ENCODE data around the gene SOX18. TPM values are rescaled to one million over a fixed set of nuclear protein-coding genes. Genes with fewer than 3 reads are reported as not detected.
A peak's percentile ranks its signal among the peaks of the same experiment; 100 is the strongest.

Gene SOX18
- total RNA-seq, 1 donor: not detected

DNA sequence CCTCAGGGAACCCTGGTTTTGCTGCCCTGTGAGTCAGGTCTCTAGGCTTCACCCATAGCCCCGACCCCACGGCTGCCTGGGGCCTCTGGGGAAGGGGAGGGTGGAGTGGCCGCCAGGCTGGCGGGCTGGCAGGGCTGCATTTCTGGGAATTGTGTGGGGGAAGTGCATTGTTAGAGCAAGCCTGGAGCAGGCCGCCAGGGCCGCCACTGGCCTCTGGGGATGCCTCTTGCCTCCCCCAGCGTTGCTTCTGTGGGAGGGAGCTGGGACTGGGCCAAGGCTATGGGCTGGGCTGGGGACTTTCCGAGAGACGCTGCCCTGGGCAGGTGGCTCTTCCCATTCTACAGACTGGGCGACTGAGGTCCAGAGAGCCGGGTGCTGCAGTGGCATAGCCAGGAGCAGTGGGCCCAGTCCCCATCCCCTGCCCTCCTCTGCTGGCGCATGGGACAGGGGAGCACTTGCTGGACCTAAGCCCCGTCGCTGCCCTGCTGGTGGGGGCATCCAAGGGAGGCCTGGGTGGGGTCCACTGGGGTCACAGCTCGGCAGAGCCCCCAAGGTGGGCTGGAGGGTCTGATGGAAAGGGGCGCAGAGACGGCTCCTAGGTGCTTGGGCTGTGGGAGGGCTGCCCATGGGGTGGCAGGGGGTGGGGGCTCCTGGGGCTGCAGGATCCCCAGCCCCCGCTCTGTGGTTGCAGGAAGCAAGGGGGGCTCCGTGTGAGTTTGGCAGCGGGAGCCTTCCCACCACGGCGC is 6.6 kb upstream of the SOX18 start:
- no peak for DNase-seq (ENCODE audit: low read depth)
- TF ChIP-seq, protein P1, sequence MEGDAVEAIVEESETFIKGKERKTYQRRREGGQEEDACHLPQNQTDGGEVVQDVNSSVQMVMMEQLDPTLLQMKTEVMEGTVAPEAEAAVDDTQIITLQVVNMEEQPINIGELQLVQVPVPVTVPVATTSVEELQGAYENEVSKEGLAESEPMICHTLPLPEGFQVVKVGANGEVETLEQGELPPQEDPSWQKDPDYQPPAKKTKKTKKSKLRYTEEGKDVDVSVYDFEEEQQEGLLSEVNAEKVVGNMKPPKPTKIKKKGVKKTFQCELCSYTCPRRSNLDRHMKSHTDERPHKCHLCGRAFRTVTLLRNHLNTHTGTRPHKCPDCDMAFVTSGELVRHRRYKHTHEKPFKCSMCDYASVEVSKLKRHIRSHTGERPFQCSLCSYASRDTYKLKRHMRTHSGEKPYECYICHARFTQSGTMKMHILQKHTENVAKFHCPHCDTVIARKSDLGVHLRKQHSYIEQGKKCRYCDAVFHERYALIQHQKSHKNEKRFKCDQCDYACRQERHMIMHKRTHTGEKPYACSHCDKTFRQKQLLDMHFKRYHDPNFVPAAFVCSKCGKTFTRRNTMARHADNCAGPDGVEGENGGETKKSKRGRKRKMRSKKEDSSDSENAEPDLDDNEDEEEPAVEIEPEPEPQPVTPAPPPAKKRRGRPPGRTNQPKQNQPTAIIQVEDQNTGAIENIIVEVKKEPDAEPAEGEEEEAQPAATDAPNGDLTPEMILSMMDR (IDR thresholded peaks at IDR 0.05; ENCODE audit: insufficient read depth, low read depth, low read length): no peak
- no peak overlapping the region for H3K4me3 ChIP-seq (ENCODE audit: low read depth, low read length)

- TF ChIP-seq, protein P1 (IDR thresholded peaks at IDR 0.05; ENCODE audit: insufficient read depth, low read depth, low read length): no peak
- H3K4me3 ChIP-seq (ENCODE audit: low read depth, low read length): no peak overlapping the region
- DNase-seq (ENCODE audit: low read depth): no peak
These were observed 6.0 kb upstream of the SOX18 start for GRCh38 chr20:64055396-64055892.

DNA sequence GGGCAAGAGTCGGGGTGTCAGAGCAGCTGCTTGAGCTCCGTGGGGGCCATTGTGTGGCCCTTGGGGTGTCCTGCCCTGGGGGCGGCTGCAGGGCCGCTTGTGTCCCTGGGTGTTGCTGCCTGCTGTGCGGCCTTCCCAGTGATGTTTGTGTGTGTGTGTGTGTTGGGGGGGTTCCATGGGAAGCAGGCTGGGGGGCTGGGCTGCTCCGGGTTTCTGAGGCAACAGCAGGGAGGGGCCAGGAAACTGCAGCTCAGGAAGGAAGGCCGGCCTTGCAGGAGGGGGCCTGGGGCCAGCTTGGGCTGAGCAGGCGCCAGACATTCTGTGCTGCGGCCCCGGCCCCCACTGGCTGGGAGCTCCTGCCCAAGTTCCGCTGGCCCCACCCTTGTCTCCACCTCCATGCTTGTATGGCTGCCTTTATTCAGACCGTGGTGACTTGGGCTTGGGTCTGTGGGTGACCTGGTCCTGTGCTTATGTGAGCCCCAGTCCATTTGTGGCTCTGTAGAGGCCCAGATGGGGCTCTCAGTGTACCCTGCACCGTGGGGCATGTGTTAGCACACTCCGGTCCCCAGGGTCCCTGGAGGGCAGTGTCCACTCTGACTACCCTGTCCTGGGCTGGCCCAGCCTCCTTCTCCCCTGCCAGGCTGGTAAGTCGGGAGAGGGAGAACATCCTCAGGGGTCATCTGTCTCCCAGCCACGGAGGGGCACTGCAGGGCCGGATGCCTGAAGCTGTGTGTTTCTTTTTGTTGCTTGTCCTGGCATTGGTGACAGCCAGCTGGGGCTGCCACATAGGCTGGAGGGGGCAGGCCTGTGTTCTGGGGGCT is 4.6 kb upstream of the SOX18 start:
- TF ChIP-seq, protein P1 (IDR thresholded peaks at IDR 0.05; ENCODE audit: insufficient read depth, low read depth, low read length): peak; percentile 29
- no peak for DNase-seq (ENCODE audit: low read depth)
- H3K4me3 ChIP-seq (ENCODE audit: low read depth, low read length): no peak overlapping the region

DNA sequence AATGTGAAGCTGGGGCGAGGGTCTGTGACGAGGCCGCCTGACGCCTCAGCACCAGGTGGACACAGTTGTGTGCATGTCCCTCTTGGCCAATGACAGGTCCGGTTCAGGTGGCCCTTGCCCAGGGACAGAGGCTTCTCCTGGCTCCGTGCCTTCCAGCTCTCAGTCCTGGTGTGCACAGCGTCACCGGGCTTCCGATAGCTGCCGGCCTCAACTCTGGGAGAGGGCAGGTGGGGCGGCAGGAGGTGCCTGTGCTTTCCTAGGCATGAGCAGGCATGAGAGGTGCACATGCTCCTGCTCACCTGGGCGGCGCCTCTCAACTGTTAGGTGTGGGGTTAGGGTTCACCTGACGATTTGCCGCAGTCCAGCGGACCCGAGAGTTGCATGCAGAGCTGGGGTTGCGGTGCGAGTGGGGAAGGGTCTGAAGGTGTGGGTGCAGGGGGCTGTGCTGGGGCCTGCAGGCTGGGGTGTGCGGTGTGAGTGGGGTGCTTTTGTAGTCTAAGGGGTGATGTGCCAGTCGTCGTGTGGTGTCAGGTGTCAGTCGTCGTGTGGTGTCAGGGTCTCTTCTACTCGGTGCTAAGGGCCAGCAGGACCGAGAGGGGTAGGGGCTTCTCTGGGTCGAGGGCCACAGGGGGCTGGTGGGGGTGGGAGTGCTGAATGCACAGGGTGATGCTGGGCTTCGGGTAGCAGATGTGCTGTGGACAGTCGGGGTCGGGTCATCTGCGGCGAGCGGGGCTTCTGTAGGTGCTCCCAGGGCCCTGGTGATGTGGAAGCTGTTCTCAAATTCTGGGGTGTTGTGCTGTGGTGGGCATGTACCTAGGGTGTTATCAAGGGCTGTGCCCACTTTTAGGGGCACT is 3.8 kb upstream of the SOX18 start:
- TF ChIP-seq, protein P1 (IDR thresholded peaks at IDR 0.05; ENCODE audit: insufficient read depth, low read depth, low read length): no peak
- H3K4me3 ChIP-seq (ENCODE audit: low read depth, low read length): no peak overlapping the region
- DNase-seq (ENCODE audit: low read depth): no peak

GRCh38 chr20:64052326-64052722 is 2.9 kb upstream of the SOX18 start:
- no peak for DNase-seq (ENCODE audit: low read depth)
- H3K4me3 ChIP-seq (ENCODE audit: low read depth, low read length): no peak overlapping the region
- TF ChIP-seq, protein P1 (IDR thresholded peaks at IDR 0.05; ENCODE audit: insufficient read depth, low read depth, low read length): no peak

DNA sequence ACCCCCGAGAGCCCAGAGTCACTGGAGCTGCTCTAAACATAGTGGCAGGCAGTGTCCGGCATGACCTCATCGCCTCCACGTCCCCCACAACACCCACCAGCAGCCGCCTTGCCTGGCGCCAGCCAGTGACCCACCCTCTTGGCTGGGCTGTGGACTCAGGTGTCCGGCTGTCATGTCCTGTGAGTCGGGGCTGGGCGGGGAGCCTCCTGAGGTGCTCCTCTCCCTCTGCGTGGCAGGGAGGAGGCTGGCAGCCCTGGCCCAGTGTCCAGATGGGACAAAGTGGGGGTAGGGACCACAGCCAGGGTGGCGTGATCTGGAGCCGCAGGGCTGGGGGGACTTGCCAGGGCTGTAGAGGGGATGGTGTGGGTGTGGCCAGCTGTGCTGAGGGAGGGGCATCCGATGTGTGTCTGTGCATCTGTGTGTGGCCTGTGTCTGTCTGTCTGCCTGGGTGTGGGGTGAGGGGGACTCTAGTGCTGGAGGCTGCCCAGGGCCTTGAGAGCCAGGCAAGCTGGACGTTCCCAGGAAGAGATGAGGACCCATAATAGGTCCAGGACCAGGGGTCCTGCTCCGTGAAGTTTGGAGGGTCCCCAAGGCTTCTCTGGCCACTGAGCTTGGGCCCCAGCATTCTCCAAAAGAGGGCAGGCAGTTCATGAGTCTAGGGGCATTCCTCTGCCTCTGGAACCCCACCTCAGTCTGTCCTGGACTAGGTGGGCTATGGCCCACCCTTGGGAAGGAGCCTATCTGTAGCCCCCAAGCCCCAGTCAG is 2.3 kb upstream of the SOX18 start:
- no peak overlapping the region for H3K4me3 ChIP-seq (ENCODE audit: low read depth, low read length)
- TF ChIP-seq, protein P1 (IDR thresholded peaks at IDR 0.05; ENCODE audit: insufficient read depth, low read depth, low read length): no peak
- no peak for DNase-seq (ENCODE audit: low read depth)

Measured in fibroblast of villous mesenchyme (primary cell).